Keratinocyte (primary cell): ENCODE measurements around the gene ITIH4. TPM values are rescaled to one million over a fixed set of nuclear protein-coding genes. Genes with fewer than 3 reads are reported as not detected.

ENCODE experiments used
- DNase-seq: peaks from one replicate; pipeline ENCODE4 v3.0.0-alpha.2; 2011; ENCODE audit warnings: low read depth, missing footprints, low spot score
- FAIRE-seq: peaks from 2 replicates; lab custom pipeline; 2011; peaks lifted over from hg19 to GRCh38; lab: Jason Lieb, UNC
- H2AFZ ChIP-seq: 2 replicates; pipeline ENCODE4 v1.6.0; 2012; ENCODE audit warnings: low read length, control low read depth, inconsistent platforms; ENCODE audit not compliant: control insufficient read depth
- H3K27ac ChIP-seq: 2 replicates; pipeline ENCODE4 v1.5.1; 2011; ENCODE audit warnings: low read length; ENCODE audit not compliant: control insufficient read depth, insufficient read depth
- H3K27me3 ChIP-seq: 3 replicates; pipeline ENCODE4 v1.6.0; 2011; ENCODE audit warnings: low read length; ENCODE audit not compliant: control insufficient read depth, insufficient read depth; ENCODE audit errors: extremely low read depth
- H3K36me3 ChIP-seq, 2 experiments: 2 replicates in 1 of 2; 3 replicates in 1 of 2; pipeline ENCODE4 v1.5.1; 2011; ENCODE audit warnings: low read length in 2 of 2, mild to moderate bottlenecking in 1 of 2; ENCODE audit not compliant: control insufficient read depth in 2 of 2, insufficient read depth in 2 of 2; ENCODE audit errors: extremely low read depth in 1 of 2
- H3K4me1 ChIP-seq: 3 replicates; pipeline ENCODE4 v1.5.1; 2011; ENCODE audit warnings: low read length; ENCODE audit not compliant: control insufficient read depth, insufficient read depth; ENCODE audit errors: extremely low read depth
- H3K4me2 ChIP-seq: 3 replicates; pipeline ENCODE4 v1.6.0; 2011; ENCODE audit warnings: low read depth, low read length; ENCODE audit not compliant: control insufficient read depth, insufficient read depth; ENCODE audit errors: extremely low read depth
- H3K4me3 ChIP-seq, 3 experiments: fragments of 200-600 bp in 1 of 3; sonication (generic) in 1 of 3; 2 replicates in 2 of 3; 3 replicates in 1 of 3; pipeline ENCODE4 v1.5.1; 2011 to 2016; ENCODE audit warnings: low read length in 3 of 3, mild to moderate bottlenecking in 3 of 3, control low read depth in 2 of 3, inconsistent platforms in 1 of 3, low read depth in 1 of 3, mixed read lengths in 1 of 3, mixed run types in 1 of 3, moderate library complexity in 1 of 3; ENCODE audit not compliant: control insufficient read depth in 2 of 3, insufficient read depth in 2 of 3; ENCODE audit errors: extremely low read depth in 1 of 3
- H3K79me2 ChIP-seq: 2 replicates; pipeline ENCODE4 v1.6.0; 2012; ENCODE audit warnings: low read length; ENCODE audit not compliant: control insufficient read depth, insufficient read depth
- H3K9ac ChIP-seq: 3 replicates; pipeline ENCODE4 v1.6.0; 2011; ENCODE audit warnings: low read length; ENCODE audit not compliant: control insufficient read depth, insufficient read depth; ENCODE audit errors: extremely low read depth
- H3K9me1 ChIP-seq: 3 replicates; pipeline ENCODE4 v1.6.0; 2011; ENCODE audit warnings: low read length; ENCODE audit not compliant: control insufficient read depth, insufficient read depth; ENCODE audit errors: extremely low read depth
- H3K9me3 ChIP-seq: 2 replicates; pipeline ENCODE4 v1.5.1; 2012; ENCODE audit warnings: low read depth, low read length; ENCODE audit not compliant: control insufficient read depth
- H4K20me1 ChIP-seq: 3 replicates; pipeline ENCODE4 v1.6.0; 2011; ENCODE audit warnings: low read length; ENCODE audit not compliant: control insufficient read depth, insufficient read depth; ENCODE audit errors: extremely low read depth
- CTCF ChIP-seq, 3 experiments: IDR thresholded peaks in 1 of 3; conservative IDR thresholded peaks in 1 of 3; optimal IDR thresholded peaks in 1 of 3; 2 replicates in 2 of 3; 3 replicates in 1 of 3; pipeline versions ENCODE3 to v1.5.1; 2011; ENCODE audit warnings: low read length in 3 of 3, mild to moderate bottlenecking in 3 of 3, moderate library complexity in 2 of 3, control low read depth in 1 of 3, inconsistent platforms in 1 of 3; ENCODE audit not compliant: insufficient read depth in 2 of 3; ENCODE audit errors: extremely low read depth in 1 of 3
- EZH2 ChIP-seq: IDR thresholded peaks from one replicate; pipeline ENCODE4 v1.6.1; 2012; ENCODE audit warnings: inconsistent platforms, mild to moderate bottlenecking, low read length, moderate library complexity
- dilution Hi-C: fragments of 300-500 bp; cut with MboI; formaldehyde crosslinking; loops from one replicate; pipeline ENCODE4 v1.7.0; 2020; ENCODE audit warnings: low sequenced_read_pairs; ENCODE audit not compliant: extremely low pct_ligation_motif_present
- polyA plus RNA-seq, 5 experiments: library from polyadenylated mRNA; depleted of rRNA in 3 of 5; stranded (reverse) in 3 of 5; stranded (forward) in 1 of 5; unstranded in 1 of 5; fragments of >200 nt; gene quantifications; 1 replicate in 1 of 5; 2 replicates in 3 of 5; 3 replicates in 1 of 5; pipeline versions ENCODE4 v1.2.1 to v1.2.3, GENCODE V29; 2011 to 2012; ENCODE audit warnings: missing spikeins in 2 of 5, low read depth in 1 of 5, low replicate concordance in 1 of 5

ITIH4 gene
- polyA plus RNA-seq, 1 donor (not counting 4 experiments of a cell fraction or from before 2014, with no cell fraction given): 1.4 TPM

DNA sequence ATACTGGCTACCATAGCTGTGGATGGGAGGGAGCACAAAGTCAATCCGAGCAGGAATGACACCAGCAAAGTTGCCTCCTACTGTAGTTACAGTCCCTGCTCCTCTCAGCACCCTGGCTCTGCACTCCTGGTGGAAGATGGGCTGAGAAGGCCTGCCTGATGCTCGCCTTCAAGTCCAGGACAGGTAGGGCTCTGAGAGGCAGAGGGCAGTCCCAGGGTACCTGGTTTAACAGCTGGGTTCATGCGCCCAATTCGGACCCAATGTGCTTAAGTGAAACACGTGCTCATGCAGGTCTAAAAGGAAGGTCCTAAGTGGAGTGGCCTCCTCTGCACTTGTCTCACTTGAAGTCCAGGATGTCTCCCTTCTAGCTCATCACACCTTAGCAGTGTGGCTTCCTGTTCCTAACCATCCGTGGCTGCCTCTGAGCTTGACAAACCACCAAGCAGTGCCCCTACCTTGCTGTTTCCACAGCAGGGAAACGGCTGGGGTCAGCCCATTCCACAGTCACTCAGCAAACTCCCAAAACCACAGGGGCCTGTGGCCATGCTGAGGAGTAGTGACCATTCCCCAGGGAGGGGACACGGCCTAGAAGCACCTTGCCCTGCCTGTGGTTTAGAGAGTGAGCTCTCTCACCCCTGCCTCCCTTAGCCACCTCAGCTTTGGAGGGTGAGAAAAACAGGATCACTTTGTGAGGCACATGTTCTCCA, 8.2 kb upstream of the ITIH4 start:
- dilution Hi-C loops: no loop called here
- no peak for FAIRE-seq

DNA sequence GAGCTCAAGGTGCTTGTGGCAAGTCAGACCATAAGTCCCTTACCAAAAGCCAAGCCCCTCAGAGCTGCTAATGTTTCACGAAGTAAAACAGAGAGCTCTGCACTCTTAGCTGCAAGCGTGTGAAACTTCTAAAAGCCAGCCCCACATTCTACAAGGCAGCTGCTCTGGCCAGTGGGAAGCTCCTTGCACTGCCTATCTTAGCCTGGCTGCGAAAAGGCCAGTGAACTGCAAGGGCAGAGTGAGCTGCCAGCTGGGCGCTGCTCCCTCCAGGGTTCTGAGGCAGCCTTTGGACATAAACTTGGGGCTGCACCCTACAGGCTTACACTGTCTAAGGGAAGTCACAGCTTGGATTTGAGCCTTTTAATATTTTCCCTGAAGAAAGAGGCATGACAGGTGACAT, 6.5 kb upstream of the ITIH4 start:
- H3K4me3 ChIP-seq: no peak overlapping the region
- H3K27me3 ChIP-seq: no peaks in the 10 kb centered on the region
- dilution Hi-C loops: no loop called here
- FAIRE-seq (no peak), DNase-seq (no peak)
- H3K79me2 ChIP-seq: no peaks in the 10 kb centered on the region
- no peaks in the 10 kb centered on the region for H3K9me1 ChIP-seq
- H3K27ac ChIP-seq: no peak overlapping the region
- no peaks in the 10 kb centered on the region for H3K9me3 ChIP-seq
- no peak overlapping the region for H2AFZ ChIP-seq
- H3K36me3 ChIP-seq: peaks cover 0 to 7% of the 10 kb centered on the region in 2 experiments
- no peak overlapping the region for H3K4me2 ChIP-seq
- H3K9ac ChIP-seq: no peak overlapping the region
- H3K4me1 ChIP-seq: no peaks in the 10 kb centered on the region
- TF ChIP-seq CTCF (optimal IDR thresholded peaks at IDR 0.05 in 1 of 3, IDR thresholded peaks at IDR 0.05 in 1 of 3, conservative IDR thresholded peaks at IDR 0.05 in 1 of 3; ENCODE audit: extremely low read depth in 1 of 3, insufficient read depth in 2 of 3, low read length in 3 of 3): no peak
- TF ChIP-seq EZH2: no peak
- no peaks in the 10 kb centered on the region for H4K20me1 ChIP-seq

More for the DNA sequence above, 8.2 kb upstream of the ITIH4 start:
- no peak overlapping the region for H2AFZ ChIP-seq
- no peak overlapping the region for H3K9ac ChIP-seq
- no peak for DNase-seq
- no peaks in the 10 kb centered on the region for H3K4me1 ChIP-seq
- peaks cover 0 to 6% of the 10 kb centered on the region in 2 experiments for H3K36me3 ChIP-seq
- H3K4me2 ChIP-seq: no peak overlapping the region
- TF ChIP-seq CTCF (optimal IDR thresholded peaks at IDR 0.05 in 1 of 3, IDR thresholded peaks at IDR 0.05 in 1 of 3, conservative IDR thresholded peaks at IDR 0.05 in 1 of 3; ENCODE audit: extremely low read depth in 1 of 3, insufficient read depth in 2 of 3, low read length in 3 of 3): no peak
- TF ChIP-seq EZH2: no peak
- H3K4me3 ChIP-seq: no peak overlapping the region
- H4K20me1 ChIP-seq: no peaks in the 10 kb centered on the region
- H3K9me3 ChIP-seq: no peaks in the 10 kb centered on the region
- H3K27ac ChIP-seq: no peak overlapping the region
- H3K27me3 ChIP-seq: no peaks in the 10 kb centered on the region
- no peaks in the 10 kb centered on the region for H3K9me1 ChIP-seq
- H3K79me2 ChIP-seq: no peaks in the 10 kb centered on the region
